Esophagus squamous epithelium (tissue), 5 donors: ENCODE results near the gene SOX9. TPM values are rescaled to one million over a fixed set of nuclear protein-coding genes. Genes with fewer than 3 reads are reported as not detected.

ENCODE experiments used
- DNase-seq: peaks from one replicate; lab custom pipeline; 2025; lab: John Stamatoyannopoulos, UW
- H3K27ac ChIP-seq, 4 donors: fragments of 200-600 bp; sonication (generic); one replicate each; pipeline ENCODE4 v1.5.1; 2016 to 2019; ENCODE audit warnings: mild to moderate bottlenecking in 1 of 4
- H3K27me3 ChIP-seq, 4 donors: fragments of 200-600 bp; sonication (generic); 1 replicate in 3 of 4; 2 replicates in 1 of 4; pipeline versions ENCODE4 v1.5.1 to v1.6.0; 2017 to 2021; ENCODE audit warnings: antibody characterized with exemption in 1 of 4
- H3K36me3 ChIP-seq, 3 donors: fragments of 200-600 bp; sonication (generic); one replicate each; pipeline ENCODE4 v1.5.1; 2016 to 2019
- H3K4me1 ChIP-seq, 3 donors: fragments of 200-600 bp; sonication (generic); one replicate each; pipeline ENCODE4 v1.5.1; 2017 to 2019
- H3K4me3 ChIP-seq, 4 donors: fragments of 200-600 bp; sonication (generic); 1 replicate in 3 of 4; 2 replicates in 1 of 4; pipeline ENCODE4 v1.5.1; 2016 to 2019; ENCODE audit warnings: mild to moderate bottlenecking in 2 of 4, moderate library complexity in 1 of 4
- H3K9me3 ChIP-seq, 3 donors: fragments of 200-600 bp; sonication (generic); one replicate each; pipeline ENCODE4 v1.5.1; 2016 to 2019
- POLR2A ChIP-seq, 4 donors: fragments of 450-650 bp; IDR thresholded peaks; one replicate each; pipeline ENCODE4 v1.6.1; 2017; ENCODE audit warnings: antibody characterized with exemption in 4 of 4, mild to moderate bottlenecking in 4 of 4, moderate library complexity in 3 of 4
- WGBS, 2 donors: methylation state at CpG; one replicate each; pipeline ENCODE4 v1.1.5; 2018; 5-methylcytosine and 5-hydroxymethylcytosine counted together
- intact Hi-C: fragments of 100-400 bp; cut with DNase I; formaldehyde crosslinking; loops from one replicate; pipeline ENCODE4 v1.15.0; 2022
- total RNA-seq, 4 donors: library from RNA; depleted of rRNA; stranded (reverse); fragments of >200 nt; gene quantifications; one replicate each; pipeline ENCODE4 v1.1.0, GENCODE V29; 2016
- TF ChIP-seq, protein P1 (sequence below), 6 experiments: fragments of 450-650 bp in 4 of 6; fragments of 200-600 bp in 2 of 6; sonication (generic) in 2 of 6; IDR thresholded peaks; one replicate each; pipeline ENCODE4 v1.5.1; 2016 to 2019; ENCODE audit warnings: antibody characterized with exemption in 6 of 6, mild to moderate bottlenecking in 4 of 6, moderate library complexity in 4 of 6
- donor health status: DM: yes; HTN: yes; CAD: no.

Gene SOX9
- total RNA-seq, 4 donors from 2014 or later, result 7.4 to 11.5 (median 11.1) TPM

DNA sequence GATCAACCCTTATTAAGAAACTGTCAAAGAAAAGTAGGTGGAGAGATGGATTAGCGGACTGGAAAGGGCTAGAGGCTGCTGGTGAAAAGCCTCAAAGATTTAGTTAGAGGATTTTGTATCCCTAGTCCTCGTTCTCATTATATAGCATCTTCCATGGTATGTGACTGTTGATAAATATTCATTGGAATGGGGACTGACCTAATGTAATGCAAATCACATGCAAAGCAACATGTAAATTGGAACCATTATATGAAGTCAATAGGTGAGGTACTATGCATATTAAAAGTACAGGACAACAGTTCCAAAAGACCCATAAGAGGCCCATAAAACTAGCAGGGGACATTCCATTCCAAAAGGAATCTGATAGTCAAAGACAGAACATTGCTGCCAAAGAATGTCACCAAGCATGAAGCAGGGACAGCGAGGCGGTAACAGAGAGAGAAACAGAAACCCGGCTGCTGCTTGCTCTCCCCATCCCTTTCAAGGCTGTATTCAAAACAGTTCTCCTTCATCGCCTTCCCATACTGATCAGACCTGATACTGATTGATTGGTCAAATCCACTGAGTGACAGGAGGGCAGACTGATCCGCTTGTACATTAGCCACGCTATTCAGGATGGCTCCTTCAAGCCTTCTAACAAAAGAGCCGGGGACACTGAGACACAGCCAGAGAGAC, 44.5 kb downstream of the SOX9 start:
- H3K4me1 ChIP-seq, result no peaks in the 10 kb centered on the region
- no peak for TF ChIP-seq POLR2A (IDR thresholded peaks at IDR 0.05)
- TF ChIP-seq, protein P1, sequence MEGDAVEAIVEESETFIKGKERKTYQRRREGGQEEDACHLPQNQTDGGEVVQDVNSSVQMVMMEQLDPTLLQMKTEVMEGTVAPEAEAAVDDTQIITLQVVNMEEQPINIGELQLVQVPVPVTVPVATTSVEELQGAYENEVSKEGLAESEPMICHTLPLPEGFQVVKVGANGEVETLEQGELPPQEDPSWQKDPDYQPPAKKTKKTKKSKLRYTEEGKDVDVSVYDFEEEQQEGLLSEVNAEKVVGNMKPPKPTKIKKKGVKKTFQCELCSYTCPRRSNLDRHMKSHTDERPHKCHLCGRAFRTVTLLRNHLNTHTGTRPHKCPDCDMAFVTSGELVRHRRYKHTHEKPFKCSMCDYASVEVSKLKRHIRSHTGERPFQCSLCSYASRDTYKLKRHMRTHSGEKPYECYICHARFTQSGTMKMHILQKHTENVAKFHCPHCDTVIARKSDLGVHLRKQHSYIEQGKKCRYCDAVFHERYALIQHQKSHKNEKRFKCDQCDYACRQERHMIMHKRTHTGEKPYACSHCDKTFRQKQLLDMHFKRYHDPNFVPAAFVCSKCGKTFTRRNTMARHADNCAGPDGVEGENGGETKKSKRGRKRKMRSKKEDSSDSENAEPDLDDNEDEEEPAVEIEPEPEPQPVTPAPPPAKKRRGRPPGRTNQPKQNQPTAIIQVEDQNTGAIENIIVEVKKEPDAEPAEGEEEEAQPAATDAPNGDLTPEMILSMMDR (IDR thresholded peaks at IDR 0.05), result no peak
- no peak for DNase-seq
- peaks cover 0 to 26% (median 0%) of the 10 kb centered on the region in 4 donors for H3K27me3 ChIP-seq
- H3K4me3 ChIP-seq, result no peak overlapping the region
- no peak overlapping the region for H3K27ac ChIP-seq
- H3K9me3 ChIP-seq, result no peaks in the 10 kb centered on the region
- H3K36me3 ChIP-seq, result no peaks in the 10 kb centered on the region
- intact Hi-C loops, result no loop called here
- 76 to 84% methylated on average over 8 to 9 of the region's 9 CpGs for WGBS, 2 donors

DNA sequence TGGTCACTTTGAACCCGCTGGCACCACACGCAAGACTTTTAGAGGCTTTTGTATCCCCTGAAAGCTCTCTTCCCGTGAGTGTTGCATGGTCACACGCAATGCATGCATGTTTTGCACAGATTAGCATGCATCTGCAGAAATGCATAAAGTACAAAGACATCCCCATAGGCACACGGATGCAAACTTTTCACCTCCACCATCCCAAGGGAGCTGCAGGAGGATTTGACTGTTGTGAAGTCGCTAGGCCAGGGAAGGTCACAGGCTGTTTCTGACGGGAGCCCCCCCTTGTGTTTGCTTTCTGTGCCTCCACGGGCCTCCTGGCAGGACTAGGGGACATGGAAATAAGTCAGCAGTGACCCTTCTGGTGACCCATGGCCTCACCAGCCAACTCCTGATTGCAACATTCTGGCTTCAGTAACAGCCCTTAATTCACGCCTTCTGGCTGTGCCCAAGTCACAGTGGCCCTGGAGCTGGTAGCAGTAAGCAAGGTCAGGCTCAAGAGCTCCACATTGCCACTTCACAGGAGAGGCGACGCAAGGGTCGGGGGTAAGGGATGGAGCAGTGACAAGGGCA, 45.1 kb downstream of the SOX9 start:
- DNase-seq, result no peak
- peaks cover 0 to 25% (median 0%) of the 10 kb centered on the region in 4 donors for H3K27me3 ChIP-seq
- H3K27ac ChIP-seq, result no peak overlapping the region
- H3K36me3 ChIP-seq, result no peaks in the 10 kb centered on the region
- WGBS, 2 donors, result 76 to 83% methylated on average over 4 to 12 of the region's 12 CpGs
- TF ChIP-seq POLR2A (IDR thresholded peaks at IDR 0.05), result no peak
- TF ChIP-seq, protein P1 (IDR thresholded peaks at IDR 0.05), result no peak
- no peaks in the 10 kb centered on the region for H3K9me3 ChIP-seq
- H3K4me1 ChIP-seq, result no peaks in the 10 kb centered on the region
- intact Hi-C loops, result no loop called here
- no peak overlapping the region for H3K4me3 ChIP-seq

DNA sequence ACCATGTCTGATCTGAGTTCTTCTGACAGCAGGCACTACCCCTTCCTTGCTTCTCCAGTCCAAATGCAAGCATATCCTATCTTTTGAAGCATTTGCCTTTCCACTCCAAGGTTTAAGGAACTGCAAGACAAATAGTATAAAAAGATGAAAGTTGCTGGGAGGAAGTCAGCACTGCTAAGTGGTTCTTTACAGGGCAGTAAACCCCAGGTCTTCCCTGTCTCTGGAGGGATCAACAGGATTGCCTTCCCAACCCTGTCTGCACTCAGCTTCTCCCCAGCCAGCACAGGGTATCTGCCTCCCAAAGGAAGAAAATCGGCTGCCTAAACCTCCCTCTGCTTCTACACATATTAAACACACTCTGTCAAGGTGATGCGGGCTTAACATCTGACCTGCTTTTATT, 46.8 kb downstream of the SOX9 start:
- WGBS, 2 donors, result 76 to 88% methylated on average over 2 of the region's 2 CpGs
- intact Hi-C loops, result no loop called here

DNA sequence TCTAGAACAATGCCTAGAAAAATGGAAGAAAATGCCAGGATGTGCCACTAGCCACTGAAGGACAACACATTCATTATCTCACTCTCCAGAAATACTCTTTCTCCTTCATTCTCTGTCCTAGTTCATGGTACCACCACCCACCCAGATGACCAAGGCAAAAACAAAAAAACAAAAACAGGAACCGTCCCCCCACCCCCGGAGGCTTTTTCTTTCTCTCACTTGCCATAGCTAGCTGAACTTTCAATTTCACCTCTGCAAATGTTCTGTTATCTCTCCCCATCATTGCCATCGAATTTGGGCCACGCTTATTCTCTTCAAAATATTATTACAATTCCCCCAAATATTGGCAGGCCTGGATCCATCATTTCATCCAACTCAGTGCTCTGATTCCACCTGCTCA, 49.0 kb downstream of the SOX9 start:
- no peaks in the 10 kb centered on the region for H3K4me1 ChIP-seq
- intact Hi-C loops, result no loop called here
- H3K9me3 ChIP-seq, result no peaks in the 10 kb centered on the region
- no peak overlapping the region for H3K27ac ChIP-seq
- peaks cover 0 to 25% (median 0%) of the 10 kb centered on the region in 4 donors for H3K27me3 ChIP-seq
- 79 to 85% methylated on average over 4 of the region's 4 CpGs for WGBS, 2 donors
- no peak for TF ChIP-seq POLR2A (IDR thresholded peaks at IDR 0.05)
- TF ChIP-seq, protein P1 (IDR thresholded peaks at IDR 0.05), result no peak
- no peak overlapping the region for H3K4me3 ChIP-seq
- DNase-seq, result no peak
- no peaks in the 10 kb centered on the region for H3K36me3 ChIP-seq

More for the DNA sequence above, 46.8 kb downstream of the SOX9 start:
- Histone ChIP-seq H3K27me3 (peaks cover 0 to 26% (median 0%) of the 10 kb centered on the region in 4 donors), H3K4me3 (no peak overlapping the region), H3K4me1 (no peaks in the 10 kb centered on the region), H3K9me3 (no peaks in the 10 kb centered on the region), H3K36me3 (no peaks in the 10 kb centered on the region), H3K27ac (no peak overlapping the region)
- no peak for TF ChIP-seq POLR2A (IDR thresholded peaks at IDR 0.05)
- TF ChIP-seq, protein P1 (IDR thresholded peaks at IDR 0.05), result no peak
- DNase-seq, result no peak
